ENCODE results near the gene CAMK2D. TPM values are rescaled to one million over a fixed set of nuclear protein-coding genes. Genes with fewer than 3 reads are reported as not detected.
A peak's percentile ranks its signal among the peaks of the same experiment; 100 is the strongest.

The CAMK2D gene
- total RNA-seq, 2 donors from 2014 or later: 85.0 to 92.9 TPM

DNA sequence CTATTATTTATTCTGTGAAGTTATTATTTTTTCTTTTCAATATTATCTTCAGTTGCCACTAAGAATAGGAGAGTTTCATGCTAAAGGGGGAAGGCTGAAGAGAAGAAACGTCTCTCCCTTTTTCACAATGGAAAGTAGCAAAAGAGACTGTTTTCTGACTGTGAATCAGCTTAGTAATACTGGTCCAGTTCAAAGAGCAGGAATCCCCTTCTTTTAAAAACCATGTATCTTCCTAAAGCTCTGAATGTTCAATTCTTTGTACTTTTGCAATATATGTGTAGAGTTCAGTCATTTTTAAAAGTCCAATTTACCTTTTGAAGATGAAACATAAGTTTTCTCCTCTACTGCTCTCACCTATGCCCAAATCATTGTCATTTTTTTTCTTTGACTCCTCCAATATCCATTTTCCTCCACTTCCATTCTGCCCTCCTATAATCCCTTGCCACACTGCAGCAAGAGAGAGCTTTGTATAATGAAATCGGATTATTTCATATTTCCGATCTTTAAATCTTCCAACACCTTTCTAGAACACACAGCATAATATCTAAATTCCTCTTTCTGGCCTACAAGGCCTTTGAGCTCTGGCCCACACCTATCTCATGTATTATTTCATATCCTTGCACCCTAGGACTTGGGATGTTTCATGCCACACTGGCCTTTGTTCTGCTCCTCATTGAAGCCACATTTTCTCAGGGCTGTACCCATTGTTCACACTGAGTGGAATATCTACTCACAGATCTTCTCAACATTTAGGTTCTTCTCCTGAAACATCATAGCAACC is 195.3 kb downstream of the CAMK2D start:
- Mint-ChIP-seq H3K9me3 (no peaks in the 10 kb centered on the region), H3K27me3 (ENCODE audit: low read depth) (no peaks in the 10 kb centered on the region), H3K4me1 (ENCODE audit: low read depth) (peaks cover 40% of the 10 kb centered on the region), H3K4me3 (peak overlapping the region; percentile 4 to 18), H3K36me3 (ENCODE audit: insufficient read depth in 2 of 2) (peaks cover 4 to 9% of the 10 kb centered on the region in 2 donors), H3K27ac (peak overlapping the region; percentile 63)
- ATAC-seq (replicated peaks in 1 of 2) (peak; percentile 53 to 55), DNase-seq (no peak)

DNA sequence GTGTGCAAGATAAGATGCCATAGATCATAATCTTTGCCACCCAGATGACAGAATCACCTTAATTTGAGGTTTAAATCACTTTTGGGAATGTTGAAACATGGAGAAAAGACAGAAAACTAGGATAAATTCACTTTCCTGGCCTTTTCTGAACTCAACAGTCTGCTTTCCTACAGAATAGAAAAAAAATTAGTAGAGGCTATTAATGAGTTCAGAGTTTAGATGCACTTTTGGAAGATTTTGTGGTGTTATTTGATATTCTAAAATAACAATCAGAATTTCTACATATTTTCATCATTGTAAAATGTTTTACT is 195.9 kb downstream of the CAMK2D start:
- no peaks in the 10 kb centered on the region for H3K27me3 Mint-ChIP-seq (ENCODE audit: low read depth)
- H3K36me3 Mint-ChIP-seq (ENCODE audit: insufficient read depth in 2 of 2): peaks cover 4 to 9% of the 10 kb centered on the region in 2 donors
- DNase-seq (no peak), ATAC-seq (replicated peaks in 1 of 2) (no peak)
- no peak overlapping the region for H3K4me3 Mint-ChIP-seq
- peaks cover 40% of the 10 kb centered on the region for H3K4me1 Mint-ChIP-seq (ENCODE audit: low read depth)
- no peak overlapping the region for H3K27ac Mint-ChIP-seq
- H3K9me3 Mint-ChIP-seq: no peaks in the 10 kb centered on the region

DNA sequence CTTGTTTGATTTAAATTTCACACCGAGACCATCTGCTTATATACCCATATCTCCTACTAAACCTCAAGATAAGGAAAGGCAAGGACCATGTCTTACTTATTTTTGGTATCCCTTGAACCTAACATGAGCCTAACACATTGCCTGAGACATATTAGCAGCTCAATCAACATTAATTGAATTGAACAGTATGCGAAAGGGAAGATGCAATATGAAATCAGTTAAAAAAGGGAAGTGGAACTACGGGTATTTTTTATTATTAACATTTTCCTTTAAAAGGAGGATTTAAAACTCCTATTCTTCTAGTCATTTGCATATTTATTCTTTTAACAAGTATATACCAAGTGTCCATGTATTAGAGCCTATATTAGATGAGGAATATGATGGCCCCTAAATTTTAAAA is 197.0 kb downstream of the CAMK2D start:
- Mint-ChIP-seq H3K4me1 (ENCODE audit: low read depth) (peaks cover 40% of the 10 kb centered on the region), H3K36me3 (ENCODE audit: insufficient read depth in 2 of 2) (peaks cover 4% of the 10 kb centered on the region in 2 donors), H3K27ac (peak overlapping the region; percentile 69), H3K4me3 (peak overlapping the region in 1 of 2 donors; percentile 60), H3K27me3 (ENCODE audit: low read depth) (no peaks in the 10 kb centered on the region), H3K9me3 (no peaks in the 10 kb centered on the region)
- no peak for ATAC-seq (replicated peaks in 1 of 2)
- DNase-seq: no peak

DNA sequence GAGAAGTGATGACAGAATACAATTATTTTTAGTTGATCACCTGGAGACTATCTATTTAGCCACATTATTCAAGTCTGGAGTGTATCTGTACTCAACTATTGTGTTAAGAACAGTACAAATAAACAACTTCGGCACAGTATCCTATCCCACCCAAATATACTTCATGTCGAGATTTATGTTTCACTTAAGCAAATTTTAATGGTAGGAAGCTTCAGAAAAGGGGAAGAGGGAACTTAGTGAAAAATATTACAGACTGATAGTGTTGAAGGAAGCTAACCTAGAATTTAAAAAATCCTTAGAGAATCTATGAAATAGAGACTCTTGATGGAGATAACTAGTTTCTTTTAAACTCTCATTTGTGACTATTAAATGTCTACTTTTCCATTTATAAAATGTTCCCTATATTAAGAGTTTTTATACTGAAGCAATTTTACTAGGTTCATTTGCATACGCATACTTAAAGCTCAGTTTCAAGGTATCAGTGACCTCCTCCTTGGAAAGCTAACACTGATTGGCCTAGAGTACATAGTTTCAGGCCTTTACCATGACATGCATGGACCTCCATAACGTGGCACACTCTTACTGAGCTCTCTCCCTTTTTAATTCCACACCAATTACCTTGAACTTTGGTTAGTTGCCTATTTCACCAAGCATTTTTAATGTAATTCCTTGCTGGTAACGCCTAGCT is 197.7 kb downstream of the CAMK2D start:
- peaks cover 4% of the 10 kb centered on the region in 2 donors for H3K36me3 Mint-ChIP-seq (ENCODE audit: insufficient read depth in 2 of 2)
- no peak overlapping the region for H3K4me3 Mint-ChIP-seq
- H3K27me3 Mint-ChIP-seq (ENCODE audit: low read depth): no peaks in the 10 kb centered on the region
- H3K27ac Mint-ChIP-seq: peak overlapping the region; percentile 7
- H3K4me1 Mint-ChIP-seq (ENCODE audit: low read depth): peaks cover 40% of the 10 kb centered on the region
- no peaks in the 10 kb centered on the region for H3K9me3 Mint-ChIP-seq
- no peak for ATAC-seq (replicated peaks in 1 of 2)
- DNase-seq: no peak

DNA sequence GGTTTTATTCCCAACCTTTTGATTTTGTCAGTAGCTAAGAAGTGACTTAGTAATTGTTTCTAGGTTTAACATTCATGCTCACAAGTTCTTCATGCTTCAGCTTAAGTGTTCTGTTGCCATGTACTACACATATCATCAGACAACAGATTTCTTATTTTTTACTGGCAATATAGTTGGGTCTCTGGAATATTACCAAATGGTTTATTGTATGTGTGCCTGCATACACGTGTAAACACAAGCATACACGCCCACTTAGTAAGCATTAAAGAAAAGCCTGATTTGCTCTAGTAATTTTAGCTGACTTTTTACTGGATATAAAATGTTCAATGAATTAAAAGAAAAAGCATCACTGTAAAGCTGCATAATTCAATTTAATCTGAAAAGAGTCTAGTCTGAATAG is 199.8 kb downstream of the CAMK2D start:
- Mint-ChIP-seq H3K4me3 (no peak overlapping the region), H3K27ac (no peak overlapping the region), H3K9me3 (no peaks in the 10 kb centered on the region), H3K4me1 (ENCODE audit: low read depth) (peaks cover 35% of the 10 kb centered on the region), H3K36me3 (ENCODE audit: insufficient read depth in 2 of 2) (peaks cover 4% of the 10 kb centered on the region in 2 donors), H3K27me3 (ENCODE audit: low read depth) (no peaks in the 10 kb centered on the region)
- no peak for ATAC-seq (replicated peaks in 1 of 2)
- no peak for DNase-seq

DNA sequence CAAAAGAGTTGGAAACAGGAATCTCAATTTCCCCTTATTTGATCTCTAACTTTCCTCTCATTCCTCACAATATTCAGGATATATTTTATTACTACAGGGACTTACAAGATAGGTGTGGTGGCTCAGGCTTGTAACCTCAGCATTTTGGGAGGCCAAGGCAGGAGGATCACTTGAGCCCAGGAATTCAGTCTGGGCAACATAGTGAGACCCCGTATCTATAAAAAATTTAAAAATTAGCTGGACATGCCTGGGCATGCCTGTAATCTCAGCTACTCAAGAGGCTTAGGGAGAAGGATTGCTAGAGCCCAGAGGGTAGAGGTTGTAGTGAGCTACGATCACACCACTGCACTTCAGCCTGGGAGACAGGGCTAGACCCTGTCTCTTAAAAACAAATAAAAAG is 200.4 kb downstream of the CAMK2D start:
- peaks cover 28% of the 10 kb centered on the region for H3K4me1 Mint-ChIP-seq (ENCODE audit: low read depth)
- H3K27me3 Mint-ChIP-seq (ENCODE audit: low read depth): no peaks in the 10 kb centered on the region
- H3K36me3 Mint-ChIP-seq (ENCODE audit: insufficient read depth in 2 of 2): peaks cover 3 to 4% of the 10 kb centered on the region in 2 donors
- no peak overlapping the region for H3K4me3 Mint-ChIP-seq
- H3K27ac Mint-ChIP-seq: no peak overlapping the region
- ATAC-seq (replicated peaks in 1 of 2) (no peak), DNase-seq (no peak)
- H3K9me3 Mint-ChIP-seq: no peaks in the 10 kb centered on the region

DNA sequence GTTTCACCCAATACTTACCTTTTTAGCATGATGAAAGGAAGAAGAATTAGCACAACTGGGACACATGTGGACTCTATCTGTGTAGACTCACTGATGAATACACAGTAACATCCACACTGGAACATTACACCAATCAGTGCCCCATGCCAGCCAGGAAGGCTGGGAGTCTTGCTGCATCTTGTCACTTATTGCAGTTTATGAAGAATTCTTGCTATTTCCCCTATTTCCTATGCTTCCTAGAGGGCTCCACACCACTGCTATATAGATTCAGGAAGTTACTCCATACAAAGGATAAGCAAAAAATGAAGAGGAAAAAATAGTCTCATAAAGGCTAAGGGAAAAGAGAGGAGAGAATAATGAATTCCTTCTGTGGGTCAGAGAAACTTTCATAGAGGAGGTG is 201.0 kb downstream of the CAMK2D start:
- H3K27ac Mint-ChIP-seq: no peak overlapping the region
- peaks cover 3 to 4% of the 10 kb centered on the region in 2 donors for H3K36me3 Mint-ChIP-seq (ENCODE audit: insufficient read depth in 2 of 2)
- DNase-seq: no peak
- H3K27me3 Mint-ChIP-seq (ENCODE audit: low read depth): no peaks in the 10 kb centered on the region
- no peak overlapping the region for H3K4me3 Mint-ChIP-seq
- no peaks in the 10 kb centered on the region for H3K9me3 Mint-ChIP-seq
- H3K4me1 Mint-ChIP-seq (ENCODE audit: low read depth): peaks cover 23% of the 10 kb centered on the region
- ATAC-seq (replicated peaks in 1 of 2): no peak

DNA sequence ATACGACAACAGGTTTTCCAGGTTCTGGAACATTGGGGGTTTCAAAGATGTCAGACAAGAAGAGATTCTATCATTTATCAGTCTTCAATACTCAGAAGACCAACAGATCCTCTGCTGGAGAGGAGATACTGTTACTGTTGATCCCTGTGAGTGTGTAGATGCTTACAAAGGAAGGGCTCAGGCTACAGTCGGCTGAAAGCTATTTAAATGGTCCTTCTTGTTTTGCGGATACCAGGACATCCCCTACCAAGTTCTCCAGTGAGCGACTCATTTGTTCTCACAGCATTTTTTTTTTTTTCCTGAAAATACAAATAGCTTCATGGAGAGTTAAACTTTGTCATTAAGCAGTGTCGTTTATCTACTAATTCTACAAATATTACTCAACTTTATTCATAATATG is 201.6 kb downstream of the CAMK2D start:
- H3K9me3 Mint-ChIP-seq: no peaks in the 10 kb centered on the region
- no peak for DNase-seq
- peaks cover 3 to 4% of the 10 kb centered on the region in 2 donors for H3K36me3 Mint-ChIP-seq (ENCODE audit: insufficient read depth in 2 of 2)
- no peak for ATAC-seq (replicated peaks in 1 of 2)
- no peaks in the 10 kb centered on the region for H3K27me3 Mint-ChIP-seq (ENCODE audit: low read depth)
- H3K4me3 Mint-ChIP-seq: no peak overlapping the region
- peaks cover 17% of the 10 kb centered on the region for H3K4me1 Mint-ChIP-seq (ENCODE audit: low read depth)
- H3K27ac Mint-ChIP-seq: no peak overlapping the region

DNA sequence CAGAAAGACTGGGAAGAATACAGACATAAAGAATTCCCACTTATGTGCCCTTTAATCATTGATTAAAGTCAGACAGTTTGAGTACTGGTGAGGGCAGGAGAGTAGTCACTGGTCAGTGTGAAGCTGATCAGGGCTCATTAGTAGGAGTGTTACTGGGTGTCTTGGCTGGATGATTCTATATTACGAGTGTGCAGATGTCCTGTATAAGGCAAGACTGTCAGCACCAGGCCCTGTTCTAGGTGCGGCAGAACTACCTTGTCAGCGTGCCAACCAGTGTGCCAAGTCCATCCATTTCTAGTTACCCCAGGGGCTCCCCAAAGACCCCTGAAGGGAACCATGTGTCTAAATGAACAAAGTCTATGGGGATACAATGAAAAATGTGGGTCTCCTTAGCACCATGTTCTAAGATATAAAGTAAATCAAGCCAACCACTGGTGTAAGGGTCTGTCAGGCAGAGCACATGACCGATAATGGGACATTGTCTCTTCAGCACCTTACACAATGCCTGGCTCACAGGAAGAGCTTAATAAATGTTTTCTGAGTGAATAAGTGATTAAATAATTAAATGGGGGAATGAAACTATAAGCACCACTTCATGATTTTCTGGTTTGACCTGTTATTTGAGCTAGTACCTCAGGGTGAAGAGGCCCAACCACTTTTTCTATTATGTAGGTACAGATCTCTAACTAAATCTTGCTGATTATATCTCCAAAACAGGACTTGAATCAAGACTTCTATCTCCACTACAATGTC is 205.0 kb downstream of the CAMK2D start:
- H3K4me1 Mint-ChIP-seq (ENCODE audit: low read depth): peaks cover 4% of the 10 kb centered on the region
- no peaks in the 10 kb centered on the region for H3K9me3 Mint-ChIP-seq
- no peak overlapping the region for H3K27ac Mint-ChIP-seq
- DNase-seq: no peak
- H3K27me3 Mint-ChIP-seq (ENCODE audit: low read depth): no peaks in the 10 kb centered on the region
- H3K4me3 Mint-ChIP-seq: no peak overlapping the region
- ATAC-seq (replicated peaks in 1 of 2): no peak
- peaks cover 0 to 5% of the 10 kb centered on the region in 2 donors for H3K36me3 Mint-ChIP-seq (ENCODE audit: insufficient read depth in 2 of 2)

DNA sequence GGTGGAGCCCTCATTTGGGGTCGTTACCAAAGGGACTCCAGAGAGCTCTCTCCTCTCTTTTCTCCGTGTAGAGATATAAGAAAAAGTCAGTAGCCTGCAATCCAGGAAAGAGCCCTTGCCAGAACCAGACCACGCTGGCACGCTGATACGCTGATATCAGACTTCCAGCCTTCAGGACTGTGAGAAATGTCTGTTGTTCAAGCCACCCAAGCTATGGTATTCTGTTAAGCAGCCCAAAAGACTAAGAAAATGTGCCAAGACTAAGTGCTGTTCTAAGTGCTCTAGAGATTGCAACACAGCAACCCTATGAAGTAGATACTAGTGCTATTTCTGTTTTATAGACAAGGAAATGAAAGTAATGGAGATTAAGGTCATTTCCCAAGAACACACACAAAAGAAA is 205.7 kb downstream of the CAMK2D start:
- Mint-ChIP-seq H3K27ac (no peak overlapping the region), H3K9me3 (no peaks in the 10 kb centered on the region), H3K27me3 (ENCODE audit: low read depth) (no peaks in the 10 kb centered on the region), H3K4me3 (no peak overlapping the region), H3K36me3 (ENCODE audit: insufficient read depth in 2 of 2) (peaks cover 0 to 5% of the 10 kb centered on the region in 2 donors), H3K4me1 (ENCODE audit: low read depth) (peaks cover 4% of the 10 kb centered on the region)
- ATAC-seq (replicated peaks in 1 of 2) (no peak), DNase-seq (no peak)

DNA sequence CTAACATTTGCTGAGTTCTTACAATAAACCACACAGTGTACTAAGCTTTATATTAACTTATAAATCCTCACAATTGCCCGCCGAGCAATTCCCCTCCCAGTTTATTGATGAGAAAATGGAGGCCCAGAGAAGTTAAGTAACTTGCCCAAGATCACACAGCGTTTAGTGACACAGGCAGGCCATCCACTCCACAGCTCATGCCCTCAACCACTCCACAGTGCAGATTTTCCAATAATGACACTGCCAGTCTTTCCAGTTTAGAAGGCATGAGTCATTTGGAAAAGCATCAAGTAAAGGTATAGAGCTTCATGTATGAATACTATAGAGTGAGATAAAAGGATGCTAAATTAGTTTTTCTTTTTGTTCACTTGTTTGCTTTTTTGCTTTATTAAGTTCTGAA is 208.5 kb downstream of the CAMK2D start:
- H3K9me3 Mint-ChIP-seq: no peaks in the 10 kb centered on the region
- DNase-seq (no peak), ATAC-seq (replicated peaks in 1 of 2) (no peak)
- H3K4me1 Mint-ChIP-seq (ENCODE audit: low read depth): peaks cover 17% of the 10 kb centered on the region
- H3K36me3 Mint-ChIP-seq (ENCODE audit: insufficient read depth in 2 of 2): peaks cover 0 to 9% of the 10 kb centered on the region in 2 donors
- no peak overlapping the region for H3K27ac Mint-ChIP-seq
- H3K27me3 Mint-ChIP-seq (ENCODE audit: low read depth): no peaks in the 10 kb centered on the region
- H3K4me3 Mint-ChIP-seq: no peak overlapping the region

DNA sequence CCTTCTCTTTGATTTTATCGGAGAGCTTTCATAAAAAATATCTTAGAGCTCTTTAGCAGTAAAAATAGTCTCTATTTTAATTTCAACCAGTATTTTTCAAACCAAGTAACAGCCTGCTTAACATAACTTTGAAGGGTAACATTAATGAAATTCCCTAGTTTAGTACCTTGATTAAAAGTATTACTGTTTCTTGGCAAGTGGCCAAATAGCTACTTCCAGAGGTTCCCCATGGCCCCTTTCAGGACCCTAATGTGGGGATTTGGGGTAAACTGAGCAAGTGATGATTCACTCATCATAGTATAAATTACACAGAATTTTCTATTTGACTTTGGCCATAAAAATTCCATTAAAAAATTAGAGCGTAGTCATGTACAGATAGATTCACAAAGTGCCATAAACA is 211.0 kb downstream of the CAMK2D start:
- peaks cover 37% of the 10 kb centered on the region for H3K4me1 Mint-ChIP-seq (ENCODE audit: low read depth)
- H3K27ac Mint-ChIP-seq: no peak overlapping the region
- H3K4me3 Mint-ChIP-seq: no peak overlapping the region
- DNase-seq: no peak
- no peak for ATAC-seq (replicated peaks in 1 of 2)
- H3K36me3 Mint-ChIP-seq (ENCODE audit: insufficient read depth in 2 of 2): peaks cover 0 to 9% of the 10 kb centered on the region in 2 donors
- H3K9me3 Mint-ChIP-seq: no peaks in the 10 kb centered on the region
- no peaks in the 10 kb centered on the region for H3K27me3 Mint-ChIP-seq (ENCODE audit: low read depth)

DNA sequence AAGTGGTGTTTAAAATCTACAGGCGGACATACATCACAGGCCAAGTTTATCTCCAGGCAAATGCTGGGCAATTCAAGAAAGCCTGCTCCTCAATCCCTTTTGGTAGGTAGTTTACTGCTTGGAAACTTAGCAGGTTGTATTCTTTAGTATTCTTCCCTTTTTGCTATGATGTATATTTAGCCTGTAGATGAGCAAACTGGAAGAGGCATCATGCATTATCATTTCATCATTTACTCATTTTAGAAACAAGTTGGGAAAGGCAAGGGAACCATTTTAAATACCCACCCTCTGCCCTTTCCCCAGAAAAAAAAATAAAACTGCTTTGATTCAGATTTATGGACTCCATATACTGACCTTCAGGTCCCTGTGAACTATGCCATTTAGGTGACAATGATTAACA is 213.2 kb downstream of the CAMK2D start:
- peaks cover 37% of the 10 kb centered on the region for H3K4me1 Mint-ChIP-seq (ENCODE audit: low read depth)
- ATAC-seq (replicated peaks in 1 of 2) (no peak), DNase-seq (no peak)
- H3K27ac Mint-ChIP-seq: peak overlapping the region; percentile 62
- H3K4me3 Mint-ChIP-seq: no peak overlapping the region
- H3K27me3 Mint-ChIP-seq (ENCODE audit: low read depth): no peaks in the 10 kb centered on the region
- H3K36me3 Mint-ChIP-seq (ENCODE audit: insufficient read depth in 2 of 2): peaks cover 4 to 9% of the 10 kb centered on the region in 2 donors
- H3K9me3 Mint-ChIP-seq: no peaks in the 10 kb centered on the region
